ENCODE data around the gene DNAJC16.

DNA sequence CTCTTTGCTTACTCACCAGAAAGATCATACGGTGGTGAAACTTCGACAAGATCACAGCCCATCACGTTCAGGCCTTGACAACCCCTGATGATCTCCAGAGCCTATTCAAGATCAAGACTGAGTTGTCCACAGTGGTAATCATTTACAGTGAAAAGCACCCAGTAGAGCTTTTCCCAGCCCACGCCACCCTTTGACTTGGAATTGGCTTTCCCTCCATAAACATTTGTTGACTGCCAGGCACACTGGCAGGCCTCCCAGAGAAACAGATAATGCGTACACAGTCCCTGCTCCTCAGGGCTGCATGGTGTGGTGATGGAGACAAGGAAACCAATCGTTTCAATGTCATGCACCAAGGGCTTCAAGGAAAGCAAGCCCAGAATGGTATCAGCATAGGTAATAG lies 48.1 kb downstream of the DNAJC16 start:
- TF ChIP-seq POLR2AphosphoS5 (IDR thresholded peaks at IDR 0.05) (no peak), POLR2A (IDR thresholded peaks at IDR 0.05) (no peak)
- TF ChIP-seq, protein P1, sequence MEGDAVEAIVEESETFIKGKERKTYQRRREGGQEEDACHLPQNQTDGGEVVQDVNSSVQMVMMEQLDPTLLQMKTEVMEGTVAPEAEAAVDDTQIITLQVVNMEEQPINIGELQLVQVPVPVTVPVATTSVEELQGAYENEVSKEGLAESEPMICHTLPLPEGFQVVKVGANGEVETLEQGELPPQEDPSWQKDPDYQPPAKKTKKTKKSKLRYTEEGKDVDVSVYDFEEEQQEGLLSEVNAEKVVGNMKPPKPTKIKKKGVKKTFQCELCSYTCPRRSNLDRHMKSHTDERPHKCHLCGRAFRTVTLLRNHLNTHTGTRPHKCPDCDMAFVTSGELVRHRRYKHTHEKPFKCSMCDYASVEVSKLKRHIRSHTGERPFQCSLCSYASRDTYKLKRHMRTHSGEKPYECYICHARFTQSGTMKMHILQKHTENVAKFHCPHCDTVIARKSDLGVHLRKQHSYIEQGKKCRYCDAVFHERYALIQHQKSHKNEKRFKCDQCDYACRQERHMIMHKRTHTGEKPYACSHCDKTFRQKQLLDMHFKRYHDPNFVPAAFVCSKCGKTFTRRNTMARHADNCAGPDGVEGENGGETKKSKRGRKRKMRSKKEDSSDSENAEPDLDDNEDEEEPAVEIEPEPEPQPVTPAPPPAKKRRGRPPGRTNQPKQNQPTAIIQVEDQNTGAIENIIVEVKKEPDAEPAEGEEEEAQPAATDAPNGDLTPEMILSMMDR (IDR thresholded peaks at IDR 0.05): no peak
